Measurements from ENCODE around the gene IQCE.

Gene IQCE

GRCh38 chr7:2637066-2637471 is 78.3 kb downstream of the IQCE start:
- no peak for DNase-seq

- peak; percentile 42 for DNase-seq
Observed at GRCh38 chr7:2637505-2638223, 78.9 kb downstream of the IQCE start.

- DNase-seq, result peak; percentile 35
Observed at GRCh38 chr7:2638224-2638991, 79.6 kb downstream of the IQCE start.

- DNase-seq, result no peak
Observed at GRCh38 chr7:2639181-2639681, 80.5 kb downstream of the IQCE start.

- no peak for DNase-seq
Observed at GRCh38 chr7:2639695-2640481, 81.1 kb downstream of the IQCE start.

- peak; percentile 21 for DNase-seq
Observed at GRCh38 chr7:2640482-2640830, 81.7 kb downstream of the IQCE start.

GRCh38 chr7:2640846-2641316 is 82.1 kb downstream of the IQCE start:
- DNase-seq, result peak; percentile 40

GRCh38 chr7:2641406-2642393 is 82.9 kb downstream of the IQCE start:
- peak; percentile 84 for DNase-seq

- DNase-seq, result no peak
Observed at GRCh38 chr7:2643386-2644219, 84.8 kb downstream of the IQCE start.

GRCh38 chr7:2644220-2644561 is 85.4 kb downstream of the IQCE start:
- DNase-seq, result peak; percentile 31

- no peak for DNase-seq
Observed at GRCh38 chr7:2644562-2645273, 85.9 kb downstream of the IQCE start.

GRCh38 chr7:2645274-2645868 is 86.6 kb downstream of the IQCE start:
- peak; percentile 20 for DNase-seq

GRCh38 chr7:2646336-2646679 is 87.5 kb downstream of the IQCE start:
- DNase-seq, result no peak

GRCh38 chr7:2646680-2647571 is 88.1 kb downstream of the IQCE start:
- DNase-seq, result no peak

- DNase-seq, result no peak
Observed at GRCh38 chr7:2647594-2648172, 88.9 kb downstream of the IQCE start.

GRCh38 chr7:2649139-2649838 is 90.5 kb downstream of the IQCE start:
- DNase-seq, result no peak

GRCh38 chr7:2649991-2650390 is 91.2 kb downstream of the IQCE start:
- no peak for DNase-seq

- no peak for DNase-seq
Observed at GRCh38 chr7:2650451-2650850, 91.7 kb downstream of the IQCE start.
